GM12878 (cell line): ENCODE results near the gene IRAK3. TPM values are rescaled to one million over a fixed set of nuclear protein-coding genes. Genes with fewer than 3 reads are reported as not detected.

ENCODE experiments used
- ATAC-seq: fragments of 200-7000 bp; cut with Tn5 transposase; 3 replicates; pipeline ENCODE4 v1.9.1; 2020; ENCODE audit warnings: mild to moderate bottlenecking, moderate library complexity
- BruUV-seq: library from RNA; stranded (reverse); fragments of 400-500 nt; replicated peaks from 2 replicates; lab custom pipeline; 2021; lab: Mats Ljungman, UMichigan
- CTCF ChIA-PET: fragments of 300-600 bp; sonication (Branson Sonifier 250); formaldehyde crosslinking; extraction: SDS; loops from one replicate; lab custom pipeline; 2021; ENCODE audit warnings: inconsistent platforms; lab: Yijun Ruan, JAX
- POLR2A ChIA-PET: fragments of 350-600 bp; formaldehyde crosslinking; extraction: SDS; loops from one replicate; lab custom pipeline; 2021; ENCODE audit warnings: inconsistent platforms; lab: Charles Lee
- RAD21 ChIA-PET: fragments of 300-600 bp; sonication (Branson Sonifier 250); formaldehyde crosslinking; loops from one replicate; lab custom pipeline; 2023; ENCODE audit warnings: antibody characterized with exemption; ENCODE audit not compliant: unreplicated experiment; lab: Charles Lee
- SMC1A ChIA-PET: fragments of 300-600 bp; sonication (Branson Sonifier 250); formaldehyde crosslinking; loops from one replicate; lab custom pipeline; 2023; ENCODE audit not compliant: unreplicated experiment, uncharacterized antibody; lab: Charles Lee
- DNase-seq: peaks from one replicate; pipeline ENCODE4 v3.0.0-alpha.2; 2011; ENCODE audit warnings: low read depth, low spot score
- FAIRE-seq: peaks from 3 replicates; lab custom pipeline; 2011; peaks lifted over from hg19 to GRCh38; lab: Jason Lieb, UNC
- H2AFZ ChIP-seq: 2 replicates; pipeline ENCODE4 v1.6.0; 2011; ENCODE audit warnings: low read depth, low read length, control low read depth; ENCODE audit not compliant: control insufficient read depth
- H3K27ac ChIP-seq: 2 replicates; pipeline ENCODE4 v1.5.1; 2011; ENCODE audit warnings: control low read depth; ENCODE audit not compliant: control insufficient read depth, insufficient read depth
- H3K27me3 ChIP-seq, 2 experiments: replicated peaks in 1 of 2; 2 replicates each; pipeline versions ENCODE4 v1.6.0 to v1.6.1; 2011; ENCODE audit warnings: low read length in 1 of 2; ENCODE audit not compliant: control insufficient read depth in 2 of 2, insufficient read depth in 2 of 2
- H3K36me3 ChIP-seq, 2 experiments: 2 replicates each; pipeline ENCODE4 v1.5.1; 2011; ENCODE audit warnings: low read length in 1 of 2; ENCODE audit not compliant: control insufficient read depth in 2 of 2, insufficient read depth in 2 of 2
- H3K4me1 ChIP-seq: 2 replicates; pipeline ENCODE4 v1.6.1; 2011; ENCODE audit warnings: mild to moderate bottlenecking, low read length, moderate library complexity, mixed read lengths; ENCODE audit not compliant: control insufficient read depth, insufficient read depth
- H3K4me2 ChIP-seq: 2 replicates; pipeline ENCODE4 v1.6.0; 2011; ENCODE audit warnings: control low read depth; ENCODE audit not compliant: control insufficient read depth, insufficient read depth
- H3K4me3 ChIP-seq: fragments of 200-600 bp; sonication (generic); 2 replicates; pipeline ENCODE4 v1.5.1; 2016
- H3K79me2 ChIP-seq: 2 replicates; pipeline ENCODE4 v1.6.0; 2011; ENCODE audit warnings: low read length; ENCODE audit not compliant: control insufficient read depth, insufficient read depth
- H3K9ac ChIP-seq: 2 replicates; pipeline ENCODE4 v1.8.0; 2011; ENCODE audit warnings: low read length, control low read depth, mixed read lengths; ENCODE audit not compliant: control insufficient read depth, insufficient read depth
- H3K9me3 ChIP-seq: replicated peaks from 3 replicates; pipeline ENCODE4 v1.5.1; 2011; ENCODE audit warnings: mild to moderate bottlenecking, low read length; ENCODE audit not compliant: control insufficient read depth, insufficient read depth
- H4K20me1 ChIP-seq: 2 replicates; pipeline ENCODE4 v1.6.0; 2011; ENCODE audit not compliant: control insufficient read depth, insufficient read depth
- FOS ChIP-seq: IDR thresholded peaks from 3 replicates; pipeline ENCODE4 v1.6.1; 2011; ENCODE audit warnings: borderline replicate concordance; ENCODE audit not compliant: insufficient read length; ENCODE audit errors: extremely low read depth
- JUNB ChIP-seq: IDR thresholded peaks from 2 replicates; pipeline ENCODE4 v1.6.1; 2016; ENCODE audit warnings: antibody characterized with exemption, mild to moderate bottlenecking
- MEF2A ChIP-seq: IDR thresholded peaks from 2 replicates; pipeline ENCODE4 v1.6.1; 2011; ENCODE audit warnings: low read depth, mild to moderate bottlenecking, low read length, moderate library complexity; ENCODE audit not compliant: insufficient read depth
- NFIC ChIP-seq: IDR thresholded peaks from 2 replicates; pipeline ENCODE4 v1.6.1; 2012; ENCODE audit warnings: low read depth, mild to moderate bottlenecking, inconsistent platforms, low read length, moderate library complexity
- RUNX3 ChIP-seq: IDR thresholded peaks from 2 replicates; pipeline ENCODE4 v1.6.1; 2012; ENCODE audit warnings: low read length, inconsistent platforms
- TCF7 ChIP-seq: IDR thresholded peaks from 2 replicates; pipeline ENCODE4 v1.6.1; 2014; ENCODE audit warnings: antibody characterized with exemption, borderline replicate concordance
- USF2 ChIP-seq: IDR thresholded peaks from 2 replicates; pipeline ENCODE4 v1.6.1; 2011; ENCODE audit warnings: low read depth, low read length, improper control_type of control experiment, borderline replicate concordance
- YBX1 ChIP-seq: fragments of 450-650 bp; IDR thresholded peaks from 2 replicates; pipeline ENCODE4 v1.6.1; 2016; ENCODE audit warnings: antibody characterized with exemption
- WGBS: methylation state at CpG from one replicate; pipeline ENCODE4 v1.1.6; 2016; ENCODE audit warnings: low lambda C conversion rate; ENCODE audit not compliant: insufficient replicate concordance, insufficient coverage; ENCODE audit errors: missing lambda C conversion rate; 5-methylcytosine and 5-hydroxymethylcytosine counted together
- in situ Hi-C: fragments of 300-500 bp; cut with MboI; formaldehyde crosslinking; loops from 9 replicates; pipeline ENCODE4 v1.14.3; 2018; ENCODE audit warnings: mixed read lengths
- intact Hi-C: fragments of 100-400 bp; cut with micrococcal nuclease; formaldehyde crosslinking; loops from one replicate; pipeline ENCODE4 v1.14.2; 2022; ENCODE audit not compliant: unreplicated experiment
- polyA plus RNA-seq, 11 experiments: library from polyadenylated mRNA; depleted of rRNA in 4 of 11; unstranded in 6 of 11; stranded (reverse) in 5 of 11; fragments of >200 nt; fragmentation: Nextera tagmentation in 4 of 11; fragmentation: Illumina TruSeq in 1 of 11; extraction: Ambion mirVana in 4 of 11; extraction: Trizol in 1 of 11; gene quantifications; 1 replicate in 1 of 11; 2 replicates in 10 of 11; pipeline versions ENCODE4 v1.2.1 to v1.2.3, GENCODE V29; 2011 to 2016; ENCODE audit warnings: inconsistent platforms in 2 of 11, missing spikeins in 2 of 11, low read depth in 1 of 11
- total RNA-seq, 4 experiments: library from RNA; depleted of rRNA in 3 of 4; stranded (reverse); fragments of >200 nt in 3 of 4; fragmentation: Illumina TruSeq in 1 of 4; extraction: Trizol in 1 of 4; gene quantifications; 2 replicates each; pipeline versions ENCODE4 v1.2.1 to v1.2.3, GENCODE V29; 2013 to 2021
- TF ChIP-seq, protein P1 (sequence below): fragments of 450-650 bp; formaldehyde crosslinking; IDR thresholded peaks from 2 replicates; pipeline ENCODE4 v1.4.0; 2020; ENCODE audit warnings: mild to moderate bottlenecking, moderate library complexity

IRAK3 gene
- total and polyA plus RNA-seq, 10 of the 15 experiments (the other 5 are each of a cell fraction or from before 2014, with no cell fraction given) = 1.4 to 14.1 (median 5.4) TPM

GRCh38 chr12:66273147-66273546 is 84.1 kb downstream of the IRAK3 start (continued):
- TF ChIP-seq, protein P1, sequence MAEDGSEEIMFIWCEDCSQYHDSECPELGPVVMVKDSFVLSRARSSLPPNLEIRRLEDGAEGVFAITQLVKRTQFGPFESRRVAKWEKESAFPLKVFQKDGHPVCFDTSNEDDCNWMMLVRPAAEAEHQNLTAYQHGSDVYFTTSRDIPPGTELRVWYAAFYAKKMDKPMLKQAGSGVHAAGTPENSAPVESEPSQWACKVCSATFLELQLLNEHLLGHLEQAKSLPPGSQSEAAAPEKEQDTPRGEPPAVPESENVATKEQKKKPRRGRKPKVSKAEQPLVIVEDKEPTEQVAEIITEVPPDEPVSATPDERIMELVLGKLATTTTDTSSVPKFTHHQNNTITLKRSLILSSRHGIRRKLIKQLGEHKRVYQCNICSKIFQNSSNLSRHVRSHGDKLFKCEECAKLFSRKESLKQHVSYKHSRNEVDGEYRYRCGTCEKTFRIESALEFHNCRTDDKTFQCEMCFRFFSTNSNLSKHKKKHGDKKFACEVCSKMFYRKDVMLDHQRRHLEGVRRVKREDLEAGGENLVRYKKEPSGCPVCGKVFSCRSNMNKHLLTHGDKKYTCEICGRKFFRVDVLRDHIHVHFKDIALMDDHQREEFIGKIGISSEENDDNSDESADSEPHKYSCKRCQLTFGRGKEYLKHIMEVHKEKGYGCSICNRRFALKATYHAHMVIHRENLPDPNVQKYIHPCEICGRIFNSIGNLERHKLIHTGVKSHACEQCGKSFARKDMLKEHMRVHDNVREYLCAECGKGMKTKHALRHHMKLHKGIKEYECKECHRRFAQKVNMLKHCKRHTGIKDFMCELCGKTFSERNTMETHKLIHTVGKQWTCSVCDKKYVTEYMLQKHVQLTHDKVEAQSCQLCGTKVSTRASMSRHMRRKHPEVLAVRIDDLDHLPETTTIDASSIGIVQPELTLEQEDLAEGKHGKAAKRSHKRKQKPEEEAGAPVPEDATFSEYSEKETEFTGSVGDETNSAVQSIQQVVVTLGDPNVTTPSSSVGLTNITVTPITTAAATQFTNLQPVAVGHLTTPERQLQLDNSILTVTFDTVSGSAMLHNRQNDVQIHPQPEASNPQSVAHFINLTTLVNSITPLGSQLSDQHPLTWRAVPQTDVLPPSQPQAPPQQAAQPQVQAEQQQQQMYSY (CRISPR knock-in tag) = no peak
- no peak for TF ChIP-seq USF2

DNA sequence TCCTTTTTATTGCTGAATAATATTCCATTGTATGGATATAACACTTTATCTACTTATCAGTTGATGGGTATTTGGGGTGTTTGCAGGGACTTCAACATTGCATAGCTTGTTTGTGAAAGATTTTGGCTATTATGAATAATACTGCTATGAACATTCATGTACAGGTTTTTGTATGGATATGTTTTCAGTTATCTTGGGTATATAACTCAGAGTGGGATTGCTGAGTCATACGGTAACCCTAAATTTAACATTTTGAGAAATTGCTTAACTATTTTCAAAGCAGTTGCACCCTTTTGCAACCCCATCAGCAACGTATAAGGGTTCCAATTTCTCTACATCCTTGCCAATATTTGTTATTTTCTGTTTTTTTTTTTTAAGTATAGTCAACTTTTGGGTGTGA is 86.0 kb downstream of the IRAK3 start:
- Histone ChIP-seq H3K9ac (no peak overlapping the region), H3K27ac (no peak overlapping the region), H3K4me2 (no peak overlapping the region), H3K9me3 (no peaks in the 10 kb centered on the region), H3K4me3 (no peak overlapping the region), H3K36me3 (no peaks in the 10 kb centered on the region), H3K4me1 (no peaks in the 10 kb centered on the region), H3K27me3 (no peaks in the 10 kb centered on the region), H2AFZ (no peak overlapping the region), H4K20me1 (no peaks in the 10 kb centered on the region), H3K79me2 (no peaks in the 10 kb centered on the region)
- no TSS peak for BruUV-seq
- no peak for DNase-seq
- ChIA-PET SMC1A (interaction anchor here (1.4 kb wide), 1 partner anchor 28 kb away, joined by 3 read pairs; no protein-coding TSS in a partner anchor), CTCF (no interaction called here), RAD21 (interaction anchor here (1.4 kb wide), 1 partner anchor 27 kb away, joined by 3 read pairs; the partner anchor contains the start of gene HELB), POLR2A (no interaction called here)
- ATAC-seq = 0 out of 3 replicates have a peak, but pooled peaks have one; percentile 17
- in situ Hi-C loops (no loop called here), intact Hi-C loops (no loop called here)
- WGBS = 50% methylated on average over 2 of the region's 2 CpGs
- no peak for FAIRE-seq
- TF ChIP-seq TCF7 = 0 out of 2 replicates have a peak, but pooled peaks have one; percentile 25
- peak; percentile 52; the same call in 1 of the 2 replicates for TF ChIP-seq NFIC
- peak; percentile 41; the same call in 1 of the 2 replicates for TF ChIP-seq MEF2A
- no peak for TF ChIP-seq YBX1
- TF ChIP-seq RUNX3 = peak; percentile 39; the same call in 1 of the 2 replicates
- TF ChIP-seq FOS = no peak
- TF ChIP-seq JUNB = peak; percentile 80
